GM19043 (cell line): ENCODE data around the gene LHFPL2.
"Not testable (repeated sequence)": the region's sequence is repeated elsewhere in the genome, so short reads cannot be mapped to it uniquely, and the experiment has no call there.

Experiments used
- ATAC-seq: cut with Tn5 transposase; IDR thresholded peaks from one replicate; pipeline ENCODE4 v1.9.1; 2021; ENCODE audit warnings: low read depth; ENCODE audit not compliant: unreplicated experiment

The LHFPL2 gene

GRCh38 chr5:78622302-78622971 is 26.1 kb downstream of the LHFPL2 start:
- no peak for ATAC-seq

GRCh38 chr5:78621291-78621738 is 27.3 kb downstream of the LHFPL2 start:
- no peak for ATAC-seq

GRCh38 chr5:78620119-78620518 is 28.5 kb downstream of the LHFPL2 start:
- ATAC-seq = not testable (repeated sequence)

GRCh38 chr5:78618303-78618702 is 30.3 kb downstream of the LHFPL2 start:
- ATAC-seq = no peak

- no peak for ATAC-seq
Measured at GRCh38 chr5:78615697-78616096, 32.9 kb downstream of the LHFPL2 start.

DNA sequence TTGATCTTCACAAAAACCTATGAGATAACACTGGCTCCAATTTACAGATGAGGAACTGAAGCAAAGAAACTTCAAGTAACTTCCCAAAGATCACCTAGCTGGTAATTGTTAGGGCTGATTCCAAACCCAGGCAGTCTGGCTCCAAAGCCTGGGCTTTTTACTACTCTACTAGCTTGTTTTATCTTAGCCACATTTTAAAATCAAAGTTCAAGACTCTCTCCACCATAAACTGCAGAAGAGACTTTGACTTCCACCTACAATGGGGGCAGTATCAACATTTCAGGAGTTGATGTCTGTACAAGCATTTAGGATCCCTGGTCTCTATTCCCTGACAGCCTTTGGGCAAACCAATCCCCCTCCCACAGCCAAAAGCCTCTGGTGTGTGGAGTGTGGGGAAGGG is 33.8 kb downstream of the LHFPL2 start:
- ATAC-seq = no peak

DNA sequence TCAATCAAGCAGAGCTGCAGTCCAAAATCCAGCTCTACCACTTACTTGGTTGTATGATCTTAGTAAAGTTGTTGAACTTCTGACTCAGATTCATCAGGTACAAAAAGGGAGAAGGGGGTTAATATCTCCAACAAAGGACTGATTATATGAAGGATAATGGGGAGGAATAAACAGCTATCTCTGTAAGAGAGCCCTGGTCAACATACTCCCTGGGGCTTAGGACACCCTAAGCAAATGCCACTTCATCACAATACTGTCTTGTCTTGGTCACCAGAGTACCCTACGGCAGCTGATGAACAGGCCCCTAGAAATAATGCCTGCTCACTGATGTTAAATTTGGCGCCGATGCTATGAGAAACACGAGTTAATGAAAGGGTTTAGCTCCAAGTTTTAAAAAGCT is 34.8 kb downstream of the LHFPL2 start:
- no peak for ATAC-seq

DNA sequence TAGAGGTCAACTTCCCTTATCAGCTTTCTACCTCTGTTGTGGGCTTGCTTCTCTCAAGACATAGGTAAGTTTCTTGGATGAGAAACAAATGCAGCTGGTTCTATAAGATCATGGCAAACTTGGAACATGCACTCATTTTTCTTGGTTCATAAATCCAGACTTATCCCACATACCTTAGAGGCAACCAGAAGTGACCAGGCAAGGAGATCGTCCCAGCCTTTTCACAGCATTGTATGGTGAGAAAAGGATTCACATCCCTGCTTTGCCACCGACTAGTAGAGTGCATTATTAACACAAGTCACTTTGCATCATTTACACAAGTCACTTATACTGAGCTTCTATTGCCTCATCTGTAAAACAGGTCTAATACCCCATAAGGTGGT is 35.4 kb downstream of the LHFPL2 start:
- ATAC-seq = no peak

DNA sequence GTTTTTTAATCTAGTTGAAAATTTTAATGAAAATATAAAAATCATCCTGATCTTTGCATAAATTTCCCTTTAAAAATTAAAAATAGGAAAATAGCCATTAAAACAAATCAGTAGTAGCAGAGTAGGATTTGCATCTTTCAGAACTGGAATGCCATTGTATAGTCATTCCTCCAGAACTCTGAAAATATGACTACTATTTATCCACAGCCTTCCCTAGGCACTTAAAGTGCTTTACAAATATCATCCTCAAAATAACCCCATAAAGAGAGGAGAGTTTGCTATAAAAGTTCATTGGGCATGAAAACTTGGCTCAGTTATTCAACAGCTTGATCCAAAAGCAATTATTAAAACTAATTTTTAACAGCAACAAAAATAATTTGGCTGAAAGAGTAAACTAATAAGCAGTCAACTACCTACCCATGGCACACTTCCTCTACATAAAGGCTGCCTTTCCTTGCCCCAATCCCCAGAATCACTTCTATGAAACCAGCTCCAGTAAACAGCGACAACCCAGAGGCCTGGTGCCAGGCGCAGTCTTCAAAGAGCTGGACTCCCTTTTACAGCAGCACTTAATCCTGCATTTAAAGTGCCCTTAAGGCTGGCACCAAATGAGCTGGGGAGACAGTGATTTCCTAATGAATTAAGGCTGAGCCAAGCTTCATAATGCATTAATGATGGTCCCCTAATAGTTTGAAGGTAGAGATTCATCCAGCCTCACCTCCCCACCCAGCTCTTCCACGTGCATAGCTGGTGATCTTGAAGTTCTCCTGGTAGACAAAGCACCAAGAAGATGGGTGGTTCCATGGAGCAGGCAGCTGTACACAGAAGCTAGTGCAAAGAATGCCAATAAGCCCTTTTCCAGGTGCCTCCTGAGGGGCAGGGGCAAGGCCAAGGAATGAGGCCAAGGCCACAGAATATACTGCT is 36.1 kb downstream of the LHFPL2 start:
- no peak for ATAC-seq

GRCh38 chr5:78611126-78611605 is 37.4 kb downstream of the LHFPL2 start:
- no peak for ATAC-seq

GRCh38 chr5:78610636-78611035 is 37.9 kb downstream of the LHFPL2 start:
- no peak for ATAC-seq

DNA sequence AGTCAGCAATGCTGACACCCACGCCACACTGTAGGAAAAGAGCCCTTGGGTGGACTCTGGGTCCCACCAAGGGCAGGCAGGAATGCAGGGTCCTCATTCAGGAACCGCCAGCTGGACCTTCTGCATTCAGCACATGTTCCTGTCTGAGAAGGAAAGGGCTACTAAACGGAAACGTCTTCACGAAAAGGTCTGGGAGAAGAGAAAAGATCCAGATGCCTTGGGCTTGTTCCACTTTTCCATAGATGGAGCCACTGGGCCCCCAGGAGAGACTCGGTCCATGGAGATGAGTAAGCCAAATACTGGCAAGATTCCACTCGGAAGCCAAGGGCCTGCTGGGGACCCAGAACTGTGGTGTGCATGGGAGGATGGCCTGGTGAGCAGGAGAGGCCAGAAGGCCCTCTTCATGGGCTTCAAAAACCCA is 38.4 kb downstream of the LHFPL2 start:
- no peak for ATAC-seq

DNA sequence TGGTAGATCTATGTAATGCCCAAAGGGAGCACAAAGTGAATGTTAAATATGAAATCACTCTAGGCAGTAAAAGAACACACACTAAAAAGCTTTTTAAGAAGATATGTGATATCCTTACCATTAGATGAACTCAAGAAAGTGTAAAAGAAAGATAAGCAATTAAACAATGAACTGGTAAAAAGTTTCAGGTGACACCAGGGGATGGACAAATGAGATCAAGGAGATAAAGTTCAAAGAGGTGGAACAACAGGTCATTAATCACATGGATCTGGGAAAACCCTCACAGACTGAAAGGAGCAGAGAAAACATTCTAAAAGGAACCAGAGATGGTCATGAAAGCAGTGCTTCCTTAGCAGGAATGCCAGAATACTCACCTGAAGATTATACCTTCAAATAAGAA is 40.7 kb downstream of the LHFPL2 start:
- no peak for ATAC-seq

DNA sequence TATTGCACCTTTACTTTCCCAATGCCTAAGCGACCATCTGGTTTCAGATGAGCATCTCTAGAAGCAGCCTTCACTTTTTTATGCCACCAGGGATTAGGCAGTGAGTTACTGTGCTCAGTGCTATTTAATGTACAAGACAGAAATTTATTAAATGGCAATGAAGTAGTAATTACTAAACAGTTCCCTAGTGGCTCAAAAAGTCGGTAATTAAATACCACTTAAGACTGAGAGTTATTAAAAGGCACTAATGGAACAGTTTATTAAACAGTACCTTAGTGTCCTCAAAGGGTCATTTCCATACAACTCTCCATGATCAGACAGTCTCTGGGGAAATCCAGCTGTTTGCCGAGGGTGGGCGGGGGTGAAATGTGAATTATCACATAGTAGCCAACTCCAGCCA is 42.3 kb downstream of the LHFPL2 start:
- ATAC-seq = no peak

DNA sequence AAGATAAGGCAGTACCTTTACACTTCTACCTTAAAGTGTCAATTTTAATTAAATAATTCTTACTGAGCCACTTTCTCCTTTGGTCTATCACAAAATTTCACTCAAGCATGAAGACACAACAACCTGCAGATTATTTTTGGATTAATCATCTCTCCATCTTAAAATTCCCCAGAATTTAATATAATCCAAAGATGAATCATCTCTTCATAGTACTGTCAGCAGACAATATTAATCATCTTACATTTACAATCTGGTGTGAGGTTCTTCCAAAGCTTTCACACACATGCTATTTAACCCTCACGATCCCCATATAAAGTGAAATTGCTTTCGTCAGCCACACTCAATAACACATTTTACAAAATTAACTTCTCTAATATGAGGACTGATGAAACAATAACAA is 43.0 kb downstream of the LHFPL2 start:
- no peak for ATAC-seq

- ATAC-seq = no peak
Measured at GRCh38 chr5:78604689-78605285, 43.8 kb downstream of the LHFPL2 start.

DNA sequence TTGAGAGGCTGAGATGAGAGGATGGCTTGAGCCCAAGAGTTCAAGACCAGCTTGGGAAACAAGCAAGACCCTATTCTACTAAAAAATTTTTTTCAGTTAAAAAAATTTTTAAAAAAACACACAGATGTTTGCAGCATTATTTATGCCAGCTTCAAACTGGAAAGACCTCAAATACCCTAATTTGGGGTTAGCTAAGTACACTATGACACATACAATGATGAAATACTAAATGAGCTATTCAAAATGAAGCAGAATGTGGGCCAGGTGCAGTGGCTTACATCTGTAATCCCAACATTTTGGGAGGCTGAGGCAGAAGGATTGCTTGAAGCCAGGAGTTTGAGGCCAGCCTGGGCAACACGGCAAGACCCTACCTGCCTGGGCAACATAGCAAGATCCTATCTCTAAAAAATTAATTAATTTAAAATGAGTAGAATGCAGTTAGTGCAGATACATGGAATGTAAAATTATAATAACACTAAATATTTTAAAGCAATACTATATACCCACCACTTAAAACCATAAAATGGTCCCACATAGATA is 44.9 kb downstream of the LHFPL2 start:
- no peak for ATAC-seq

GRCh38 chr5:78602400-78602799 is 46.2 kb downstream of the LHFPL2 start:
- ATAC-seq = no peak

DNA sequence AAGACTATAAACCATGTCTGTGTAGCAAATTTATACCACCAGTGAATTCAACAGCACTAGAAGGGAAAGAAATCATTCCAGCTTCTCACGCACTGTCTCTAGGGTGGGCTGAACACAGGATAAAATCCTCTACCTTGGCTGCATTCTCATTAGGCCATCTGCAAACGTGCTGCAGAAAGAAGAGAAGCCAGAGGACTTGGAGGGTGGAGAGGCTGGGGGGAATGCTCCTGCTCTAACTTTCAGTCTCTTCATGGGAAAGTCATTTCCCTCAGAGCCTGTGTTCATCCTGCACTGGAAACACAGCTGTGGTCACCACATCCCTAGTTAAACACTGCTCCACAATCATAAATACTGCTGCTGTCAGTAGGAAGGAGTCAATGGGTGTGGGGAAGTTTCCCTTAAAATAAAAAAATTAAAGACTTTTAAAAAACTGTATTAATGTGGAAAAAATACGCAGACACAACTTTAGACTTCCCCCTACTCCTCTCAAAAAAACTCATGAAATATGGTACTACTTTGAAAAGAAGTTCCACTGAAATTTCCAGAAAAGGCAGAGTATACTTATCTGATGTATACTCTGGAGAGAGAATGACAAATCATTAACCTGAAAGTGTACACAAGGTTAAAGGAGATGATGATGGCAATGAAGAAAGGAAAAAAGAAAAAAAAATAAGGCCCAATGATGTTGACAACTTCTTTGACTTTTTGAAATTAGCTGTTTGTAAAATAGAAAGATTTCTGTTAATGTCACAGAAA is 46.8 kb downstream of the LHFPL2 start:
- ATAC-seq = no peak

DNA sequence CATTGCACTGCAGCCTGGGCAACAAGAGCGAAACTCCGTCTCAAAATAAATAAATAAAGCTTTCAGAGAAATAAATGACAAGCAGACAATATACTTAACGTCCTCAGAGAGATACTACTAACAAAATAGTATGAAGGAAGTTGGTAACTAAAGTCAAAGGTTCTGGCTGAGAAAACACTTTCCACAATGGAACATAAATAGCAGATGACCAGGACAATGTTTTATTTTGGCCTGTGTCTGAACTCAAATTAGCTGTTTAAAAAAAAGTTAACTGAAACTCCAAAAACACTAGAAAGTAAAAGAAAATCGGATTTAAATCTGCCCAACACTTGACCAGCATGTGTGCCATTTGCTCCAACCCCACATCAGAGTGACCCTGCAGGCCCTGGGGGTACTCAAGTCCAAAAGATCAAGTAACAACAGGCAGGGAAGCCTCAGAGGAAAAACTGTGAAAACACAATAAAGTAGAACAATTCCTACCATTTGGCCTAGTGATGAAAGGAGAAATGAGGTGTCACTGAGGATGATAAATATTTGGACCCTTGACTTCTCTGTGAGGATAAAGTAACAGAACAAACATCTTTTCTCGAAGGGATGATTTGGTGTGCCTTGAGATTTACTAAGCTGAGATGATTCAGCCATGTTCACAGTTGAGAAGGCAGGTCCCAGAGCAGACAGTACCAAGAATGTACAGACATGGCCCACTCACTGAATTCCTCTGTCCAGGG is 47.7 kb downstream of the LHFPL2 start:
- no peak for ATAC-seq
